ENCODE data around the gene CENPU.

GRCh38 chr4:184694412-184694956 is 39.4 kb downstream of the CENPU start:
- TF ChIP-seq CTCF (IDR thresholded peaks at IDR 0.05) (no peak), ZFX (IDR thresholded peaks at IDR 0.05; ENCODE audit: borderline replicate concordance) (no peak)
